Mesenchymal stem cell (in vitro differentiated cells and primary cell): ENCODE data around the gene NDUFS6.

ENCODE experiments used
- DNase-seq: peaks from one replicate; pipeline ENCODE4 v3.0.0-alpha.2; 2013
- H2AFZ ChIP-seq: one replicate; pipeline ENCODE4 v1.6.1; 2013; ENCODE audit warnings: low read depth, mild to moderate bottlenecking, control low read depth, inconsistent platforms, low read length, moderate library complexity
- H2AK5ac ChIP-seq: 2 replicates; pipeline ENCODE4 v1.6.1; 2013; ENCODE audit warnings: low read length, moderate library complexity, mild to moderate bottlenecking, inconsistent platforms; ENCODE audit not compliant: severe bottlenecking
- H2BK120ac ChIP-seq: one replicate; pipeline ENCODE4 v1.6.1; 2013; ENCODE audit warnings: low read depth, mild to moderate bottlenecking, inconsistent platforms, low read length, moderate library complexity
- H2BK12ac ChIP-seq, 2 experiments: one replicate each; pipeline ENCODE4 v1.6.1; 2013; ENCODE audit warnings: inconsistent platforms in 2 of 2, low read length in 2 of 2, mild to moderate bottlenecking in 2 of 2, moderate library complexity in 2 of 2, control low read depth in 1 of 2
- H2BK15ac ChIP-seq: one replicate; pipeline ENCODE4 v1.6.1; 2013; ENCODE audit warnings: mild to moderate bottlenecking, low read depth, inconsistent platforms; ENCODE audit not compliant: poor library complexity, severe bottlenecking
- H2BK5ac ChIP-seq: 2 replicates; pipeline ENCODE4 v1.6.1; 2013; ENCODE audit warnings: low read depth, mild to moderate bottlenecking, low read length, control low read depth, inconsistent platforms; ENCODE audit not compliant: poor library complexity, severe bottlenecking
- H3K14ac ChIP-seq, 2 experiments: one replicate each; pipeline ENCODE4 v1.6.1; 2013; ENCODE audit warnings: inconsistent platforms in 2 of 2, low read length in 2 of 2, control low read depth in 1 of 2, mild to moderate bottlenecking in 1 of 2, moderate library complexity in 1 of 2
- H3K18ac ChIP-seq, 2 experiments: one replicate each; pipeline ENCODE4 v1.6.1; 2013; ENCODE audit warnings: inconsistent platforms in 2 of 2, low read length in 2 of 2, control low read depth in 1 of 2, low read depth in 1 of 2, mild to moderate bottlenecking in 1 of 2
- H3K23ac ChIP-seq, 2 experiments: one replicate each; pipeline ENCODE4 v1.6.1; 2013; ENCODE audit warnings: inconsistent platforms in 2 of 2, low read length in 2 of 2, mild to moderate bottlenecking in 2 of 2, moderate library complexity in 2 of 2, control low read depth in 1 of 2
- H3K27ac ChIP-seq: 2 replicates; pipeline ENCODE4 v1.5.1; 2013; ENCODE audit warnings: mild to moderate bottlenecking, moderate library complexity, low read length, control low read depth, inconsistent platforms; ENCODE audit not compliant: poor library complexity, severe bottlenecking
- H3K27me3 ChIP-seq, 2 experiments: 2 replicates each; pipeline versions ENCODE4 v1.6.1 to v1.7.0; 2013; ENCODE audit warnings: low read length in 2 of 2, mild to moderate bottlenecking in 2 of 2, moderate library complexity in 2 of 2, control low read depth in 1 of 2, inconsistent platforms in 1 of 2; ENCODE audit not compliant: control insufficient read depth in 1 of 2, insufficient read depth in 1 of 2
- H3K36me3 ChIP-seq, 2 experiments: 2 replicates each; pipeline versions ENCODE4 v1.6.1 to v1.7.0; 2013; ENCODE audit warnings: low read length in 2 of 2, control low read depth in 1 of 2, inconsistent platforms in 1 of 2, low read depth in 1 of 2, mild to moderate bottlenecking in 1 of 2; ENCODE audit not compliant: insufficient read depth in 2 of 2, control insufficient read depth in 1 of 2
- H3K4ac ChIP-seq, 2 experiments: one replicate each; pipeline ENCODE4 v1.6.1; 2013; ENCODE audit warnings: inconsistent platforms in 2 of 2, low read length in 2 of 2, mild to moderate bottlenecking in 2 of 2, moderate library complexity in 2 of 2, control low read depth in 1 of 2, low read depth in 1 of 2
- H3K4me1 ChIP-seq: 2 replicates; pipeline ENCODE4 v1.6.1; 2013; ENCODE audit warnings: low read depth, low read length, control low read depth; ENCODE audit not compliant: control insufficient read depth, insufficient read depth
- H3K4me2 ChIP-seq: 2 replicates; pipeline ENCODE4 v1.6.1; 2013; ENCODE audit warnings: low read length, mild to moderate bottlenecking, inconsistent platforms; ENCODE audit not compliant: poor library complexity, severe bottlenecking
- H3K4me3 ChIP-seq, 2 experiments: 2 replicates each; pipeline versions ENCODE4 v1.5.1 to v1.7.0; 2013; ENCODE audit warnings: low read length in 2 of 2, mild to moderate bottlenecking in 2 of 2, control low read depth in 1 of 2, low read depth in 1 of 2; ENCODE audit not compliant: insufficient read depth in 1 of 2
- H3K79me1 ChIP-seq: replicated peaks from 2 replicates; pipeline ENCODE4 v1.6.1; 2013; ENCODE audit warnings: mild to moderate bottlenecking, control low read depth, low read length, inconsistent platforms; ENCODE audit not compliant: poor library complexity, severe bottlenecking
- H3K9ac ChIP-seq: 2 replicates; pipeline ENCODE4 v1.7.0; 2013; ENCODE audit warnings: mild to moderate bottlenecking, low read length, moderate library complexity
- H3K9me3 ChIP-seq: 2 replicates; pipeline ENCODE4 v1.7.0; 2013; ENCODE audit warnings: mild to moderate bottlenecking, low read length; ENCODE audit not compliant: control insufficient read depth
- H4K8ac ChIP-seq: one replicate; pipeline ENCODE4 v1.6.1; 2013; ENCODE audit warnings: inconsistent platforms, mild to moderate bottlenecking, low read length, moderate library complexity
- H4K91ac ChIP-seq: one replicate; pipeline ENCODE4 v1.6.1; 2013; ENCODE audit warnings: mild to moderate bottlenecking, low read length, inconsistent platforms
- WGBS: methylation state at CpG from one replicate; pipeline ENCODE4 v1.1.7; 2013; ENCODE audit warnings: mixed read lengths; 5-methylcytosine and 5-hydroxymethylcytosine counted together

NDUFS6 gene

GRCh38 chr5:1824903-1825841 lies 24.0 kb downstream of the NDUFS6 start:
- Histone ChIP-seq H4K8ac (no peak overlapping the region), H2AK5ac (no peak overlapping the region), H2BK5ac (no peak overlapping the region), H3K14ac (no peak overlapping the region), H3K9me3 (no peaks in the 10 kb centered on the region), H3K4me2 (no peak overlapping the region), H2BK120ac (no peak overlapping the region), H3K4ac (no peak overlapping the region), H3K4me3 (no peak overlapping the region), H4K91ac (no peak overlapping the region), H3K23ac (no peak overlapping the region), H2BK15ac (no peak overlapping the region), H3K27ac (no peak overlapping the region), H3K4me1 (peaks cover 2% of the 10 kb centered on the region), H2BK12ac (no peak overlapping the region), H3K79me1 (peaks cover 15% of the 10 kb centered on the region), H3K36me3 (peaks cover 55 to 64% of the 10 kb centered on the region in 2 experiments), H2AFZ (no peak overlapping the region), H3K18ac (no peak overlapping the region), H3K9ac (no peak overlapping the region), H3K27me3 (no peaks in the 10 kb centered on the region)
- 97% methylated on average over 27 of the region's 27 CpGs for WGBS
- DNase-seq, result no peak

- H3K9ac ChIP-seq, result no peak overlapping the region
- no peaks in the 10 kb centered on the region for H3K9me3 ChIP-seq
- no peak overlapping the region for H2AK5ac ChIP-seq
- H3K14ac ChIP-seq, result peak overlapping the region in 1 of 2 experiments; percentile 18
- WGBS, result 95% methylated on average over 25 of the region's 26 CpGs
- no peak overlapping the region for H3K4ac ChIP-seq
- peaks cover 45 to 52% of the 10 kb centered on the region in 2 experiments for H3K36me3 ChIP-seq
- no peak overlapping the region for H4K8ac ChIP-seq
- H3K27me3 ChIP-seq, result peaks cover 0 to 5% of the 10 kb centered on the region in 2 experiments
- H3K79me1 ChIP-seq, result peaks cover 10% of the 10 kb centered on the region
- H2BK120ac ChIP-seq, result no peak overlapping the region
- H3K4me3 ChIP-seq, result no peak overlapping the region
- no peak overlapping the region for H2BK5ac ChIP-seq
- H2BK12ac ChIP-seq, result no peak overlapping the region
- no peak overlapping the region for H3K4me2 ChIP-seq
- H2AFZ ChIP-seq, result no peak overlapping the region
- H3K4me1 ChIP-seq, result peaks cover 2% of the 10 kb centered on the region
- no peak overlapping the region for H3K23ac ChIP-seq
- H3K27ac ChIP-seq, result no peak overlapping the region
- H2BK15ac ChIP-seq, result no peak overlapping the region
- no peak for DNase-seq
- H4K91ac ChIP-seq, result no peak overlapping the region
- H3K18ac ChIP-seq, result no peak overlapping the region
These were observed 25.2 kb downstream of the NDUFS6 start for GRCh38 chr5:1826235-1826980.

GRCh38 chr5:1827025-1827885 lies 26.0 kb downstream of the NDUFS6 start:
- Histone ChIP-seq H3K27ac (no peak overlapping the region), H3K4me3 (no peak overlapping the region), H2AK5ac (no peak overlapping the region), H3K23ac (no peak overlapping the region), H3K4me1 (peaks cover 2% of the 10 kb centered on the region), H3K36me3 (peaks cover 37 to 44% of the 10 kb centered on the region in 2 experiments), H2AFZ (no peak overlapping the region), H3K14ac (no peak overlapping the region), H2BK15ac (no peak overlapping the region), H3K27me3 (peaks cover 5 to 10% of the 10 kb centered on the region in 2 experiments), H4K91ac (no peak overlapping the region), H3K4ac (no peak overlapping the region), H3K9ac (no peak overlapping the region), H2BK12ac (no peak overlapping the region), H3K9me3 (no peaks in the 10 kb centered on the region), H2BK120ac (no peak overlapping the region), H3K18ac (no peak overlapping the region), H3K79me1 (peaks cover 10% of the 10 kb centered on the region), H3K4me2 (no peak overlapping the region), H4K8ac (no peak overlapping the region), H2BK5ac (no peak overlapping the region)
- DNase-seq, result no peak
- 91% methylated on average over 24 of the region's 26 CpGs for WGBS
